Activated T-cell treated with anti-CD3 and anti-CD28 coated beads, Interleukin-2, amount 50 U/mL, for 72 hours (primary cell): ENCODE measurements around the gene KATNAL1. TPM values are rescaled to one million over a fixed set of nuclear protein-coding genes. Genes with fewer than 3 reads are reported as not detected.

Experiments used
- ATAC-seq, 2 donors: fragments of 150-1000 bp; cut with Tn5 transposase; replicated peaks in 1 of 2; 2 replicates each; pipeline ENCODE4 v1.10.0; 2021; ENCODE audit warnings: moderate library complexity in 2 of 2, mild to moderate bottlenecking in 1 of 2
- DNase-seq, 2 donors: peaks; one replicate each; pipeline ENCODE4 v3.0.0; 2021 to 2022; ENCODE audit warnings: mixed read lengths in 1 of 2
- H3K27ac Mint-ChIP-seq: one replicate; pipeline ENCODE4 v1.8.0; 2022; ENCODE audit warnings: mild to moderate bottlenecking, moderate library complexity, mixed read lengths
- H3K27me3 Mint-ChIP-seq: one replicate; pipeline ENCODE4 v1.8.0; 2022; ENCODE audit warnings: low read depth, mixed read lengths
- H3K36me3 Mint-ChIP-seq, 2 donors: one replicate each; pipeline ENCODE4 v1.8.0; 2022; ENCODE audit warnings: mixed read lengths in 2 of 2, mild to moderate bottlenecking in 1 of 2; ENCODE audit not compliant: insufficient read depth in 2 of 2
- H3K4me1 Mint-ChIP-seq: one replicate; pipeline ENCODE4 v1.8.0; 2022; ENCODE audit warnings: low read depth, mixed read lengths
- H3K4me3 Mint-ChIP-seq, 2 donors: one replicate each; pipeline ENCODE4 v1.8.0; 2022; ENCODE audit warnings: mild to moderate bottlenecking in 2 of 2, mixed read lengths in 2 of 2, moderate library complexity in 2 of 2
- H3K9me3 Mint-ChIP-seq, 2 donors: one replicate each; pipeline ENCODE4 v1.8.0; 2022; ENCODE audit warnings: mixed read lengths in 2 of 2
- total RNA-seq, 2 donors: library from RNA; stranded (reverse); gene quantifications; one replicate each; pipeline ENCODE4 v1.2.3, GENCODE V29; 2022

KATNAL1 gene
- total RNA-seq, 2 donors from 2014 or later = 17.9 to 25.5 TPM

- Mint-ChIP-seq H3K27ac (no peak overlapping the region), H3K4me3 (no peak overlapping the region), H3K4me1 (no peaks in the 10 kb centered on the region), H3K27me3 (no peaks in the 10 kb centered on the region), H3K36me3 (peaks cover 0 to 3% of the 10 kb centered on the region in 2 donors), H3K9me3 (no peaks in the 10 kb centered on the region)
- no peak for DNase-seq
- ATAC-seq = no peak
These were observed 95.1 kb downstream of the KATNAL1 start for GRCh38 chr13:30212256-30212655.

- Mint-ChIP-seq H3K4me1 (no peaks in the 10 kb centered on the region), H3K9me3 (no peaks in the 10 kb centered on the region), H3K36me3 (peaks cover 0 to 5% of the 10 kb centered on the region in 2 donors), H3K27me3 (no peaks in the 10 kb centered on the region), H3K4me3 (no peak overlapping the region), H3K27ac (no peak overlapping the region)
- no peak for ATAC-seq
- DNase-seq = no peak
These were observed 95.6 kb downstream of the KATNAL1 start for GRCh38 chr13:30211745-30212144.

DNA sequence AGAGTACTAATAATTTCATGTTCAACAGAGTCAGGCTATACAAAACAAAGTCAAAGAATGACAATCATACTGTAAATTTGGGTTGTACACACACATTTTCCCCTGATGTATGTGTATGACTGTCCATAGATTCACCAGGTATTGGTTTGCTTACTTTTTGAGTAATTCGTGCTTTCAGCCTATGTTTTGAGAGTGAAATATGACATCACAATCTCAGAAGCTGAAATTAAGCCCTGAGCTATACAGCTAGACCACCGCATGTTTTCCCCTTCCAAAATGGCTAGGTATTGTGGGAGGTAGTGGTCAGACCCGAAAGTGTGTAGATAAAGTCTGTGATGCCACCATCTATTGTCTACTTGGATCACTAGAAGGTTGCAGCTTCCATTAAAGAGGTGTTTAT is 102.8 kb downstream of the KATNAL1 start:
- Mint-ChIP-seq H3K4me1 (peaks cover 10% of the 10 kb centered on the region), H3K27me3 (no peaks in the 10 kb centered on the region), H3K36me3 (peaks cover 4 to 5% of the 10 kb centered on the region in 2 donors), H3K4me3 (peak overlapping the region in 1 of 2 donors; percentile 6), H3K27ac (no peak overlapping the region), H3K9me3 (no peaks in the 10 kb centered on the region)
- ATAC-seq = peak; percentile 95 to 99
- DNase-seq = peak; percentile 31

- Mint-ChIP-seq H3K4me3 (no peak overlapping the region), H3K9me3 (no peaks in the 10 kb centered on the region), H3K27ac (no peak overlapping the region), H3K36me3 (peaks cover 0 to 3% of the 10 kb centered on the region in 2 donors), H3K4me1 (no peaks in the 10 kb centered on the region), H3K27me3 (no peaks in the 10 kb centered on the region)
- no peak for ATAC-seq
- no peak for DNase-seq
These were observed 111.3 kb downstream of the KATNAL1 start for GRCh38 chr13:30196025-30196424.

- H3K27ac Mint-ChIP-seq = no peak overlapping the region
- DNase-seq (no peak), ATAC-seq (no peak)
- no peaks in the 10 kb centered on the region for H3K27me3 Mint-ChIP-seq
- peaks cover 0 to 3% of the 10 kb centered on the region in 2 donors for H3K36me3 Mint-ChIP-seq
- no peak overlapping the region for H3K4me3 Mint-ChIP-seq
- H3K9me3 Mint-ChIP-seq = no peaks in the 10 kb centered on the region
- H3K4me1 Mint-ChIP-seq = no peaks in the 10 kb centered on the region
These were observed 112.4 kb downstream of the KATNAL1 start for GRCh38 chr13:30194906-30195305.

GRCh38 chr13:30193279-30194234 is 113.8 kb downstream of the KATNAL1 start:
- no peak overlapping the region for H3K4me3 Mint-ChIP-seq
- no peak for ATAC-seq
- no peak for DNase-seq
- no peak overlapping the region for H3K27ac Mint-ChIP-seq
- peaks cover 0 to 3% of the 10 kb centered on the region in 2 donors for H3K36me3 Mint-ChIP-seq
- no peaks in the 10 kb centered on the region for H3K27me3 Mint-ChIP-seq
- H3K9me3 Mint-ChIP-seq = no peaks in the 10 kb centered on the region
- no peaks in the 10 kb centered on the region for H3K4me1 Mint-ChIP-seq

DNA sequence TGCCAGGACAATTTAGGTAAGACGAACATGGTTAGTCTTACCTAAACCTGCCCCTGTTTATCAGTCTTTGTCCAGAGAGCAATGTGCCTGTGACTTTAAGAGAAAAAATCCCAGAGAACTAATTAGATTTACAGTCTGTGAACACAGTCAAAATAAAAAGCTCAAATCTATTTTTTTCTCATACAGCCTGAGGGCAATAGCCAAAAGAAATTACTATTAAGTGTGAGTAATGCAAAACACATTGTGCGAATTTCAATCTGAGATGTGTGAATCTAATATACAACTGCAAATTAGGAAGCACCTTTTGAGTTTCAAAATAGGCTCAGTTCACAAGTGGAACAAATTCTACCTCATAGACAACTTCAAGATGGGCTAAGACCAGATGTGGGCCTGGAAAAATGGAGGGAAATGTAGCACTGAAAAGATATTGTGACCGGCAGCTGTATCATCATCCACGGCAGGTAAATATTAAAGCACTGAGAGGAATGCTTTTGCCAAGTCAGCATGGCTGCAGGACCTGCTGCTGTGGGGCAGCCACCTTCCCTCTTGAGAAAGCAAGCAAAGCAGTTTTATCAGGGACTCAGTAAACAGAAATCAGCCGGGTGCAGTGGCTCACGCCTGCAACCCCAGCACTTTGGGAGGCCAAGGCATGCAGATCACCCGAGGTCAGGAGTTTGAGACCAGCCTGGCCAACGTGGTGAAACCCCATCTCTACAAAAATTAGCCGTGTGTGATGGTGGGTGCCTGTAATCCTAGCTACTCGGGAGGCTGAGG is 114.8 kb downstream of the KATNAL1 start:
- Mint-ChIP-seq H3K36me3 (no peaks in the 10 kb centered on the region), H3K9me3 (no peaks in the 10 kb centered on the region), H3K27me3 (no peaks in the 10 kb centered on the region), H3K4me3 (no peak overlapping the region), H3K27ac (no peak overlapping the region), H3K4me1 (no peaks in the 10 kb centered on the region)
- ATAC-seq (no peak), DNase-seq (no peak)

- Mint-ChIP-seq H3K27ac (no peak overlapping the region), H3K9me3 (no peaks in the 10 kb centered on the region), H3K36me3 (no peaks in the 10 kb centered on the region), H3K4me3 (no peak overlapping the region), H3K4me1 (peaks cover 5% of the 10 kb centered on the region), H3K27me3 (no peaks in the 10 kb centered on the region)
- no peak for DNase-seq
- ATAC-seq = no peak
These were observed 115.8 kb downstream of the KATNAL1 start for GRCh38 chr13:30191491-30192100.

DNA sequence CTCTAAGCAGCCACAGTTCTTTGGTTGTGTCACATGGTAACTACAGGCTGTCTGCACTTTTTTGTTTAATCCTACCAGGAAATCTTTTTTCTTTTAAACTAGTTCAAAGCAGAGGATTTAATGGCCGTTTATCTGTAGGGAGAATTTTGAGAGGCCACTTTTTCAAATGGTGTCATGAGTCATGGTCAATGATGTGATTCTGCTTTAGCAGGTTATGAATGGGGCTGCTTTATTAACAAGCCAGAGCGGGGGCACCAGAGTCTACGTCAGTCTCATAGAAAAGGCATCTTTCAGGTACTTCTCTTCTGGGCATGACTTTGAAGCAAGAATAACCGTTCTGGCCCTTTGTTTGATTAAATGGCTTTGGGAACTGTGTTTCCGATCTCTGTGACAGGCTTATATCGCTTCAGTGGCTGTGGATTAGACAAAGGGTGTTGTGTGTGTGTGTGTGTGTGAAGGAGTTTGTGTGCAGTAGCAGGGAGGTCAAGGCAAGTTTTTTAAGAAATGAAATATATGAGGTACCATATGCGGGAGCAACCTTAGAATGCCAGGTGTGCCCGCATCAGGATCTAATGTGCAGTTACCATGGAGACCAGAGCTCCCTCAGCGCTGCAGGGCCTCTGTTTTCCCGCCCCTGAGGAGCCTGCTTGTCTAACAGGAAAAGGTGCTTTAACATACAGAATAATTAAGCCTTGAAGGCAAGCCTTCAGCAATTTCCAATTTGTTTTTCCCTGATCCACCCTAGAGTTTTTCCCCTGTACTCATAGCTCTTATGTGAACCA is 120.5 kb downstream of the KATNAL1 start:
- no peak for ATAC-seq
- no peaks in the 10 kb centered on the region for H3K27me3 Mint-ChIP-seq
- peaks cover 4 to 5% of the 10 kb centered on the region in 2 donors for H3K36me3 Mint-ChIP-seq
- no peak overlapping the region for H3K4me3 Mint-ChIP-seq
- peaks cover 8% of the 10 kb centered on the region for H3K4me1 Mint-ChIP-seq
- DNase-seq = no peak
- H3K27ac Mint-ChIP-seq = no peak overlapping the region
- H3K9me3 Mint-ChIP-seq = peaks cover 1 to 3% of the 10 kb centered on the region in 2 donors

DNA sequence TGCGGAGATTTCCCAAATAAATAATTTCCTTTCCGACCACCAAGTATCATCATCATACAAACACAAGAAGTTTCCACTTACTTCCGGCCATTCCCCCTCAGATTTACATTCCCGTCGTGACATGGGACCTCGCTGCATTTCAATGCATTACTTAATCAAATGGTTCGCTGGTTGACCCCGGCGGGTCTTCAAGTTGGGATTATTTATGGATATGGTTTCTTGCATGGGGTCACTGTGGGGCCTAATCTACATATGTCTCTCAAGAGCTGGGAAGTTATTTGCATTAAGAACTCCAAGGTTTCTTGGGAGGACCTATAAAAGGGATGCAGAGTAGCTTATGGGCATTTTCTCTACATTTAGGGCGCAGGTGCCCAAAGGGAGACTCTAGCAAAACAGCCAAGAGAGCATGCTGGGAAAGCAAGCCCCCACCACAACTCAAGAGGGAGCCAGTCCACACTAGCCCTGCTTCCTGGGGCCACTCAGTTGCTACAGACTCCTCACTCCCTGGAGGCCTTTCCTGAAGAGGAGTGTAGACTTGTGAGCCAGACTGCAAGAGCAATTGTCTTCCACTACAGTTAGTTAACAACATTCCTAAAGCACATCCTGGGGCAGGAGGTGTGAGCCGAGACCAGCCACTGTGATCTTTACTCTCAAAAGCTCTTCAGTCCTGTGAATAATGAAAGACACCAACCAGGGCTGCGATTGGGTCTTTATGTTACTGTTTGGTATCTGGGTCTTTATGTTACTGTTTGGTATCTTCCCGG is 125.3 kb downstream of the KATNAL1 start:
- Mint-ChIP-seq H3K27ac (no peak overlapping the region), H3K27me3 (no peaks in the 10 kb centered on the region), H3K9me3 (peaks cover 1 to 3% of the 10 kb centered on the region in 2 donors), H3K4me1 (peaks cover 8% of the 10 kb centered on the region), H3K36me3 (peaks cover 4 to 5% of the 10 kb centered on the region in 2 donors), H3K4me3 (no peak overlapping the region)
- DNase-seq = no peak
- ATAC-seq = no peak

- DNase-seq (no peak), ATAC-seq (no peak)
- no peak overlapping the region for H3K27ac Mint-ChIP-seq
- no peaks in the 10 kb centered on the region for H3K27me3 Mint-ChIP-seq
- H3K36me3 Mint-ChIP-seq = no peaks in the 10 kb centered on the region
- no peaks in the 10 kb centered on the region for H3K4me1 Mint-ChIP-seq
- no peak overlapping the region for H3K4me3 Mint-ChIP-seq
- no peaks in the 10 kb centered on the region for H3K9me3 Mint-ChIP-seq
These were observed 127.6 kb downstream of the KATNAL1 start for GRCh38 chr13:30179597-30180276.
